Naive thymus-derived CD4-positive, alpha-beta T cell (primary cell): Measurements from ENCODE around the gene PREB. TPM values are rescaled to one million over a fixed set of nuclear protein-coding genes. Genes with fewer than 3 reads are reported as not detected.

ENCODE experiments used
- ATAC-seq: fragments of 150-1000 bp; cut with Tn5 transposase; 2 replicates; pipeline ENCODE4 v1.10.0; 2021; ENCODE audit warnings: mild to moderate bottlenecking, moderate library complexity
- CTCF ChIA-PET: fragments of 350-600 bp; sonication (Branson Sonifier 250); formaldehyde crosslinking; loops from one replicate; lab custom pipeline; 2021; ENCODE audit warnings: antibody characterized with exemption; lab: Charles Lee
- POLR2A ChIA-PET: fragments of 350-600 bp; sonication (Branson Sonifier 250); formaldehyde crosslinking; loops from one replicate; lab custom pipeline; 2021; ENCODE audit warnings: antibody characterized with exemption, inconsistent platforms; lab: Charles Lee
- DNase-seq, 9 donors: peaks; one replicate each; pipeline versions ENCODE4 v3.0.0 to v3.0.0-alpha.2; 2020 to 2022; ENCODE audit warnings: mixed read lengths in 1 of 9
- H3K27ac ChIP-seq: one replicate; pipeline ENCODE4 v1.7.0; 2013; ENCODE audit warnings: mild to moderate bottlenecking, low read depth, low read length, moderate library complexity
- H3K27me3 ChIP-seq, 2 donors: one replicate each; pipeline ENCODE4 v1.7.0; 2013; ENCODE audit warnings: low read length in 2 of 2, mild to moderate bottlenecking in 2 of 2, moderate library complexity in 2 of 2; ENCODE audit not compliant: control insufficient read depth in 2 of 2, insufficient read depth in 2 of 2
- H3K36me3 ChIP-seq, 3 experiments: 1 replicate in 2 of 3; 2 replicates in 1 of 3; pipeline ENCODE4 v1.7.0; 2013; ENCODE audit warnings: low read length in 3 of 3, mild to moderate bottlenecking in 3 of 3, moderate library complexity in 1 of 3; ENCODE audit not compliant: insufficient read depth in 3 of 3, control insufficient read depth in 2 of 3
- H3K4me1 ChIP-seq, 2 donors: one replicate each; pipeline ENCODE4 v1.7.0; 2013; ENCODE audit warnings: low read length in 2 of 2, mild to moderate bottlenecking in 2 of 2, moderate library complexity in 1 of 2; ENCODE audit not compliant: control insufficient read depth in 2 of 2, insufficient read depth in 2 of 2
- H3K4me3 ChIP-seq: 2 replicates; pipeline ENCODE4 v1.7.0; 2013; ENCODE audit warnings: mild to moderate bottlenecking, low read length
- H3K9me3 ChIP-seq, 3 experiments: 1 replicate in 2 of 3; 2 replicates in 1 of 3; pipeline ENCODE4 v1.7.0; 2013; ENCODE audit warnings: low read length in 3 of 3; ENCODE audit not compliant: control insufficient read depth in 2 of 3
- H3K27ac Mint-ChIP-seq, 9 donors: one replicate each; pipeline ENCODE4 v1.8.0; 2020 to 2022; ENCODE audit warnings: mixed read lengths in 9 of 9, mild to moderate bottlenecking in 8 of 9, moderate library complexity in 5 of 9, inconsistent platforms in 2 of 9
- H3K27me3 Mint-ChIP-seq, 5 donors: one replicate each; pipeline ENCODE4 v1.8.0; 2021 to 2022; ENCODE audit warnings: mixed read lengths in 5 of 5, mild to moderate bottlenecking in 1 of 5
- H3K36me3 Mint-ChIP-seq, 5 donors: one replicate each; pipeline ENCODE4 v1.8.0; 2020 to 2022; ENCODE audit warnings: mixed read lengths in 5 of 5, mild to moderate bottlenecking in 3 of 5, inconsistent platforms in 1 of 5
- H3K4me1 Mint-ChIP-seq, 7 donors: one replicate each; pipeline ENCODE4 v1.8.0; 2020 to 2022; ENCODE audit warnings: mixed read lengths in 7 of 7, mild to moderate bottlenecking in 3 of 7, inconsistent platforms in 1 of 7
- H3K4me3 Mint-ChIP-seq, 10 donors: one replicate each; pipeline ENCODE4 v1.8.0; 2020 to 2022; ENCODE audit warnings: mild to moderate bottlenecking in 10 of 10, mixed read lengths in 10 of 10, moderate library complexity in 6 of 10, inconsistent platforms in 2 of 10
- H3K9me3 Mint-ChIP-seq, 11 donors: one replicate each; pipeline ENCODE4 v1.8.0; 2020 to 2022; ENCODE audit warnings: mixed read lengths in 11 of 11, mild to moderate bottlenecking in 4 of 11, inconsistent platforms in 1 of 11, moderate library complexity in 1 of 11
- intact Hi-C, 2 donors: fragments of 100-400 bp; cut with micrococcal nuclease; formaldehyde crosslinking; loops; one replicate each; pipeline ENCODE4 v1.15.1; 2023
- polyA plus RNA-seq, 2 donors: library from polyadenylated mRNA; unstranded; fragments of 300-500 nt; fragmentation: Illumina TruSeq; gene quantifications; one replicate each; pipeline ENCODE4 v1.2.3, GENCODE V29; 2021
- total RNA-seq, 6 experiments: library from RNA in 5 of 6; stranded (reverse) in 5 of 6; gene quantifications; 1 replicate in 5 of 6; 2 replicates in 1 of 6; pipeline ENCODE4 v1.2.3 and lab custom pipeline; 2021 to 2026

The PREB gene, protein sequence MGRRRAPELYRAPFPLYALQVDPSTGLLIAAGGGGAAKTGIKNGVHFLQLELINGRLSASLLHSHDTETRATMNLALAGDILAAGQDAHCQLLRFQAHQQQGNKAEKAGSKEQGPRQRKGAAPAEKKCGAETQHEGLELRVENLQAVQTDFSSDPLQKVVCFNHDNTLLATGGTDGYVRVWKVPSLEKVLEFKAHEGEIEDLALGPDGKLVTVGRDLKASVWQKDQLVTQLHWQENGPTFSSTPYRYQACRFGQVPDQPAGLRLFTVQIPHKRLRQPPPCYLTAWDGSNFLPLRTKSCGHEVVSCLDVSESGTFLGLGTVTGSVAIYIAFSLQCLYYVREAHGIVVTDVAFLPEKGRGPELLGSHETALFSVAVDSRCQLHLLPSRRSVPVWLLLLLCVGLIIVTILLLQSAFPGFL
- 10 to 100 TPM; 25.4 to 72.3 (median 53.2) TPM for total RNA-seq
- 10 to 100 TPM; 47.0 to 71.9 TPM for polyA plus RNA-seq
- total RNA-seq (lab: John Stamatoyannopoulos, UW), result 30.4 reads per million, percentile 60 among the genes with 10 or more reads in this experiment

- Mint-ChIP-seq H3K9me3 (peaks cover 0 to 4% (median 0%) of the 10 kb centered on the region in 11 donors), H3K36me3 (peaks cover 0 to 11% (median 4%) of the 10 kb centered on the region in 5 donors)
These were observed at the start of gene PREB for GRCh38 chr2:27133905-27134780. Gene PREB (minus strand): TSS chr2:27134636. CDS start chr2:27134421, 215 bp downstream.

GRCh38 chr2:27184115-27184514 lies 49.7 kb upstream of the PREB start:
- CTCF ChIA-PET, result no interaction called here
- peaks cover 13 to 48% (median 34%) of the 10 kb centered on the region in 5 donors for H3K27me3 Mint-ChIP-seq
- H3K4me3 Mint-ChIP-seq, result no peak overlapping the region

More at GRCh38 chr2:27133905-27134780, at the start of gene PREB:
- Mint-ChIP-seq H3K4me3 (peak within 1 kb of the TSS; percentile 88 to 97 (median 92)), H3K4me1 (peaks cover 10 to 32% (median 21%) of the 10 kb centered on the region in 7 donors), H3K27me3 (peaks cover 0 to 6% (median 0%) of the 10 kb centered on the region in 5 donors), H3K27ac (peak within 1 kb of the TSS; percentile 88 to 99 (median 97))
- intact Hi-C loops, result loop anchor here (1.0 to 5.0 kb wide), 16 partner anchors 11 to 355 kb away; partner anchors contain the start of genes ABHD1 (in 2 of the 2), ATRAID (in 2 of the 2), EIF2B4 (in 2 of the 2) and KHK (in 2 of the 2)
- H3K27ac ChIP-seq, result peak within 1 kb of the TSS; percentile 97
- no peaks in the 10 kb centered on the region for H3K27me3 ChIP-seq
- peak within 1 kb of the TSS; percentile 96 for H3K4me3 ChIP-seq
- H3K9me3 ChIP-seq, result no peaks in the 10 kb centered on the region
- POLR2A ChIA-PET, result interaction anchor here (0.7 to 5.3 kb wide), 11 partner anchors 10 to 294 kb away, joined by 3 to 49 read pairs (median 4); partner anchors contain the start of genes ABHD1, AGBL5, ATRAID and NRBP1
- CTCF ChIA-PET, result interaction anchor here (1.0 to 1.5 kb wide), 3 partner anchors 11 to 145 kb away, joined by 3 to 4 read pairs (median 4); partner anchors contain the start of gene ABHD1
- ATAC-seq, result peak; percentile 97
- DNase-seq, result peak; percentile 92 to 100 (median 97)
- peaks cover 12 to 13% of the 10 kb centered on the region in 2 donors for H3K4me1 ChIP-seq
- peaks cover 0 to 40% (median 0%) of the 10 kb centered on the region in 3 experiments for H3K36me3 ChIP-seq

GRCh38 chr2:27182346-27182745 lies 47.9 kb upstream of the PREB start:
- Mint-ChIP-seq H3K4me3 (no peak overlapping the region), H3K4me1 (peaks cover 0 to 3% (median 0%) of the 10 kb centered on the region in 7 donors), H3K9me3 (no peaks in the 10 kb centered on the region), H3K36me3 (no peaks in the 10 kb centered on the region), H3K27ac (no peak overlapping the region), H3K27me3 (peaks cover 21 to 54% (median 42%) of the 10 kb centered on the region in 5 donors)
- intact Hi-C loops, result no loop called here
- Histone ChIP-seq H3K4me3 (no peak overlapping the region), H3K27ac (no peak overlapping the region), H3K27me3 (no peaks in the 10 kb centered on the region), H3K9me3 (no peaks in the 10 kb centered on the region), H3K36me3 (no peaks in the 10 kb centered on the region), H3K4me1 (no peaks in the 10 kb centered on the region)
- ATAC-seq (no peak), DNase-seq (no peak)
- CTCF ChIA-PET, result interaction anchor here (0.7 kb wide), 1 partner anchor 163 kb away, joined by 3 read pairs; no protein-coding TSS in a partner anchor
- POLR2A ChIA-PET, result interaction anchor here (0.7 kb wide), 1 partner anchor 30 kb away, joined by 3 read pairs; the partner anchor contains the start of genes ATRAID and SLC5A6

More at GRCh38 chr2:27184115-27184514, 49.7 kb upstream of the PREB start:
- Histone ChIP-seq H3K27me3 (no peaks in the 10 kb centered on the region), H3K36me3 (no peaks in the 10 kb centered on the region), H3K27ac (no peak overlapping the region), H3K4me1 (no peaks in the 10 kb centered on the region), H3K4me3 (no peak overlapping the region), H3K9me3 (no peaks in the 10 kb centered on the region)
- Mint-ChIP-seq H3K9me3 (no peaks in the 10 kb centered on the region), H3K27ac (no peak overlapping the region), H3K4me1 (peaks cover 0 to 3% (median 0%) of the 10 kb centered on the region in 7 donors), H3K36me3 (no peaks in the 10 kb centered on the region)
- POLR2A ChIA-PET, result interaction anchor here (0.6 kb wide), 1 partner anchor 24 kb away, joined by 4 read pairs; no protein-coding TSS in a partner anchor
- ATAC-seq, result no peak
- intact Hi-C loops, result no loop called here
- no peak for DNase-seq

DNA sequence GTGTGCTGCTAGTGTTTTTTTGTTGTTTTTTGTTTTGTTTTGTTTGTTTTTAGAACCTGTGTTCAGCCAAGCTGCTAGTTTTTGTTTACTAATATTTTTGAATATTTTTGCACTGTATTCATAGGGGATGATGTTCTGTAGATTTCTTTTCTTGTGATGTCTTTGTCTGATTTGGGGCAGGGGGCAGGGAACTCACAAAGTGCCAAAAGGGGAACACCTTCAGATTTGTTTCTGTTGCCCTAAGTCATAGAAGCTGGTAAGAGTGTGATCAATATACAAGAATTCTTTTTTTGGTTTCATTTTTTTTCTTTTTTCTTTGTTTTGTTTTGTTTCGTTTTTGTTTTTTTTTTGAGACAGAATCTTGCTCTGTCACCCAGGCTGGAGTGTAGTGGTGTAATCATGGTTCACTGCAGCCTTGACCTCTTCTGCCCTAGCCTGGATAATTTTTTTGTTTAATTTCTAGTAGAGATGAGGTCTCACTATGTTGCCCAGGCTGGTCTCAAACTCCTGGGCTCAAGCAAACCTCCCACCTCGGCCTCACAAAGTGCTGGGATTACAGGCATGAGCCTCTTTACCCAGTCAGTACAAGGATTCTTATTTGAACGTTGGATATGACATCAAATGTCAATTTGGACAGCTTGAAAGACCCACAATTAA lies 45.0 kb upstream of the PREB start:
- CTCF ChIA-PET, result no interaction called here
- Histone ChIP-seq H3K27ac (no peak overlapping the region), H3K4me1 (no peaks in the 10 kb centered on the region), H3K36me3 (no peaks in the 10 kb centered on the region), H3K27me3 (no peaks in the 10 kb centered on the region), H3K4me3 (no peak overlapping the region), H3K9me3 (no peaks in the 10 kb centered on the region)
- DNase-seq (no peak), ATAC-seq (no peak)
- Mint-ChIP-seq H3K4me1 (peaks cover 0 to 3% (median 0%) of the 10 kb centered on the region in 7 donors), H3K36me3 (no peaks in the 10 kb centered on the region), H3K27me3 (peaks cover 21 to 49% (median 46%) of the 10 kb centered on the region in 5 donors), H3K9me3 (no peaks in the 10 kb centered on the region), H3K4me3 (no peak overlapping the region), H3K27ac (no peak overlapping the region)
- POLR2A ChIA-PET, result no interaction called here
- intact Hi-C loops, result no loop called here

- no peak for DNase-seq
- H3K4me3 Mint-ChIP-seq, result no peak overlapping the region
- peaks cover 21 to 44% (median 40%) of the 10 kb centered on the region in 5 donors for H3K27me3 Mint-ChIP-seq
These were observed 44.0 kb upstream of the PREB start for GRCh38 chr2:27178469-27178868.

More at GRCh38 chr2:27178469-27178868, 44.0 kb upstream of the PREB start:
- Mint-ChIP-seq H3K36me3 (no peaks in the 10 kb centered on the region), H3K27ac (no peak overlapping the region), H3K4me1 (peaks cover 0 to 3% (median 0%) of the 10 kb centered on the region in 7 donors), H3K9me3 (no peaks in the 10 kb centered on the region)
- H3K36me3 ChIP-seq, result no peaks in the 10 kb centered on the region
- no peak for ATAC-seq
- POLR2A ChIA-PET, result no interaction called here
- no peaks in the 10 kb centered on the region for H3K4me1 ChIP-seq
- no peak overlapping the region for H3K27ac ChIP-seq
- intact Hi-C loops, result no loop called here
- no peaks in the 10 kb centered on the region for H3K27me3 ChIP-seq
- no peaks in the 10 kb centered on the region for H3K9me3 ChIP-seq
- CTCF ChIA-PET, result interaction anchor here (0.6 kb wide), 2 partner anchors 30 to 255 kb away, joined by 3 read pairs; no protein-coding TSS in a partner anchor
- no peak overlapping the region for H3K4me3 ChIP-seq
